Uterus (tissue), 4 donors: ENCODE data around the gene ISM2. TPM values are rescaled to one million over a fixed set of nuclear protein-coding genes. Genes with fewer than 3 reads are reported as not detected.
"Not testable (repeated sequence)": the region's sequence is repeated elsewhere in the genome, so short reads cannot be mapped to it uniquely, and the experiment has no call there.

Experiments used
- DNase-seq, 2 donors: peaks; one replicate each; pipeline ENCODE4 v3.0.0-alpha.2; 2019 to 2020
- H3K27ac ChIP-seq, 2 donors: fragments of 200-600 bp; sonication (generic); 1 replicate in 1 of 2; 2 replicates in 1 of 2; pipeline ENCODE4 v1.5.1; 2016 to 2018
- H3K27me3 ChIP-seq, 2 donors: fragments of 200-600 bp; sonication (generic); one replicate each; pipeline ENCODE4 v1.5.1; 2018 to 2019; ENCODE audit warnings: control low read depth in 1 of 2
- H3K36me3 ChIP-seq, 2 donors: fragments of 200-600 bp; sonication (generic); one replicate each; pipeline ENCODE4 v1.5.1; 2019; ENCODE audit warnings: control low read depth in 1 of 2
- H3K4me1 ChIP-seq, 2 donors: fragments of 200-600 bp; sonication (generic); one replicate each; pipeline ENCODE4 v1.5.1; 2018 to 2019; ENCODE audit warnings: control low read depth in 1 of 2
- H3K4me3 ChIP-seq, 2 donors: fragments of 200-600 bp; sonication (generic); 1 replicate in 1 of 2; 2 replicates in 1 of 2; pipeline ENCODE4 v1.5.1; 2018 to 2019; ENCODE audit warnings: mild to moderate bottlenecking in 1 of 2
- H3K9me3 ChIP-seq, 2 donors: fragments of 200-600 bp; sonication (generic); one replicate each; pipeline ENCODE4 v1.5.1; 2019; ENCODE audit warnings: control low read depth in 1 of 2
- CTCF ChIP-seq, 4 experiments: fragments of 200-600 bp in 2 of 4; fragments of 450-650 bp in 2 of 4; sonication (generic) in 2 of 4; IDR thresholded peaks; one replicate each; pipeline ENCODE4 v1.5.1; 2016 to 2019; ENCODE audit warnings: antibody characterized with exemption in 4 of 4, mild to moderate bottlenecking in 2 of 4, moderate library complexity in 1 of 4
- POLR2A ChIP-seq, 2 donors: fragments of 450-650 bp; IDR thresholded peaks; one replicate each; pipeline ENCODE4 v1.6.1; 2016; ENCODE audit warnings: antibody characterized with exemption in 2 of 2, mild to moderate bottlenecking in 1 of 2, moderate library complexity in 1 of 2
- intact Hi-C: fragments of 100-400 bp; cut with DNase I; formaldehyde crosslinking; loops from one replicate; pipeline ENCODE4 v1.15.1; 2023; ENCODE audit warnings: low total_unique reads
- total RNA-seq, 4 donors: library from RNA; depleted of rRNA in 3 of 4; stranded (reverse); fragments of >200 nt in 3 of 4; gene quantifications; one replicate each; pipeline versions ENCODE4 v1.1.0 to v1.2.4, GENCODE V29; 2014 to 2023
- donor health status: DM: yes; HTN: yes; CAD: no.

Gene ISM2
- total RNA-seq, 4 donors from 2014 or later = 0.69 to 1.5 TPM; not detected in 2

GRCh38 chr14:77529963-77530362 lies 31.3 kb upstream of the ISM2 start:
- H3K4me1 ChIP-seq = peaks cover 0 to 4% of the 10 kb centered on the region in 2 donors
- H3K9me3 ChIP-seq = no peaks in the 10 kb centered on the region
- H3K27ac ChIP-seq = no peak overlapping the region
- intact Hi-C loops = no loop called here
- H3K4me3 ChIP-seq = no peak overlapping the region
- TF ChIP-seq POLR2A (IDR thresholded peaks at IDR 0.05) = no peak
- no peak for TF ChIP-seq CTCF (IDR thresholded peaks at IDR 0.05)
- H3K36me3 ChIP-seq = no peaks in the 10 kb centered on the region
- no peak for DNase-seq
- H3K27me3 ChIP-seq = no peaks in the 10 kb centered on the region

GRCh38 chr14:77529213-77529612 lies 30.6 kb upstream of the ISM2 start:
- no peak for TF ChIP-seq CTCF (IDR thresholded peaks at IDR 0.05)
- Histone ChIP-seq H3K4me1 (peaks cover 0 to 4% of the 10 kb centered on the region in 2 donors), H3K4me3 (no peak overlapping the region), H3K27ac (no peak overlapping the region), H3K9me3 (no peaks in the 10 kb centered on the region), H3K36me3 (no peaks in the 10 kb centered on the region), H3K27me3 (no peaks in the 10 kb centered on the region)
- DNase-seq = no peak
- intact Hi-C loops = no loop called here

GRCh38 chr14:77528701-77529100 lies 30.1 kb upstream of the ISM2 start:
- H3K4me3 ChIP-seq, H3K4me1 ChIP-seq, H3K27me3 ChIP-seq, H3K36me3 ChIP-seq, H3K27ac ChIP-seq, H3K9me3 ChIP-seq, intact Hi-C loops, DNase-seq: not testable (repeated sequence)

- no peaks in the 10 kb centered on the region for H3K36me3 ChIP-seq
- TF ChIP-seq CTCF (IDR thresholded peaks at IDR 0.05) = no peak
- TF ChIP-seq POLR2A (IDR thresholded peaks at IDR 0.05) = no peak
- no peaks in the 10 kb centered on the region for H3K27me3 ChIP-seq
- peaks cover 0 to 4% of the 10 kb centered on the region in 2 donors for H3K4me1 ChIP-seq
- DNase-seq = no peak
- intact Hi-C loops = no loop called here
- no peak overlapping the region for H3K4me3 ChIP-seq
- peak overlapping the region; percentile 49 to 62 for H3K27ac ChIP-seq
- no peaks in the 10 kb centered on the region for H3K9me3 ChIP-seq
These were observed 27.6 kb upstream of the ISM2 start for GRCh38 chr14:77526266-77526665.

- Histone ChIP-seq H3K36me3 (no peaks in the 10 kb centered on the region), H3K27me3 (no peaks in the 10 kb centered on the region), H3K4me3 (no peak overlapping the region), H3K4me1 (peaks cover 0 to 4% of the 10 kb centered on the region in 2 donors), H3K9me3 (no peaks in the 10 kb centered on the region), H3K27ac (no peak overlapping the region)
- intact Hi-C loops = no loop called here
- no peak for TF ChIP-seq POLR2A (IDR thresholded peaks at IDR 0.05)
- DNase-seq = no peak
These were observed 25.9 kb upstream of the ISM2 start for GRCh38 chr14:77524536-77524935.

- H3K27me3 ChIP-seq = no peaks in the 10 kb centered on the region
- DNase-seq = no peak
- peaks cover 0 to 3% of the 10 kb centered on the region in 2 donors for H3K4me1 ChIP-seq
- H3K27ac ChIP-seq = no peak overlapping the region
- no peaks in the 10 kb centered on the region for H3K9me3 ChIP-seq
- no peak overlapping the region for H3K4me3 ChIP-seq
- TF ChIP-seq POLR2A (IDR thresholded peaks at IDR 0.05) (no peak), CTCF (IDR thresholded peaks at IDR 0.05) (no peak)
- intact Hi-C loops = no loop called here
- H3K36me3 ChIP-seq = no peaks in the 10 kb centered on the region
These were observed 24.5 kb upstream of the ISM2 start for GRCh38 chr14:77523109-77523508.
